HepG2 (cell line): Measurements from ENCODE around the gene PCIF1. TPM values are rescaled to one million over a fixed set of nuclear protein-coding genes. Genes with fewer than 3 reads are reported as not detected.

Experiments
- BORCS8-MEF2B ChIP-seq: sonication (generic); formaldehyde crosslinking; IDR thresholded peaks from 2 replicates; pipeline ENCODE4 v1.8.0; 2022; ENCODE audit warnings: mild to moderate bottlenecking, missing genetic modification reagents
- GATAD2A ChIP-seq: IDR thresholded peaks from 2 replicates; pipeline ENCODE4 v1.6.1; 2016
- KDM6A ChIP-seq: IDR thresholded peaks from 2 replicates; pipeline ENCODE4 v1.6.1; 2016; ENCODE audit warnings: low read depth
- MAFF ChIP-seq: IDR thresholded peaks from 2 replicates; pipeline ENCODE4 v1.6.1; 2011; ENCODE audit warnings: low read depth, low read length, improper control_type of control experiment
- NFE2L2 ChIP-seq: fragments of 150-350 bp; IDR thresholded peaks from 2 replicates; pipeline ENCODE4 v1.6.1; 2014; ENCODE audit warnings: low read length
- NR2F1 ChIP-seq, 2 experiments: fragments of 450-650 bp in 1 of 2; formaldehyde crosslinking in 1 of 2; IDR thresholded peaks; 2 replicates each; pipeline versions ENCODE4 v1.5.0 to v1.6.1; 2016 to 2020; ENCODE audit warnings: mild to moderate bottlenecking in 1 of 2, missing compliant biosample characterization in 1 of 2, missing genetic modification reagents in 1 of 2, moderate library complexity in 1 of 2
- PAX8 ChIP-seq: sonication (generic); formaldehyde crosslinking; IDR thresholded peaks from 2 replicates; pipeline ENCODE4 v1.8.0; 2022; ENCODE audit warnings: mild to moderate bottlenecking, missing genetic modification reagents, borderline replicate concordance
- RAD51 ChIP-seq: fragments of 450-650 bp; IDR thresholded peaks from 2 replicates; pipeline ENCODE4 v1.6.1; 2016; ENCODE audit warnings: borderline replicate concordance
- RFX1 ChIP-seq: fragments of 450-650 bp; IDR thresholded peaks from 2 replicates; pipeline ENCODE4 v1.6.1; 2017
- TMF1 ChIP-seq: sonication (generic); formaldehyde crosslinking; IDR thresholded peaks from 2 replicates; pipeline ENCODE4 v1.8.1; 2022; ENCODE audit warnings: low read depth, missing genetic modification reagents
- ZNF484 ChIP-seq: sonication (generic); formaldehyde crosslinking; IDR thresholded peaks from 2 replicates; pipeline ENCODE4 v1.5.1; 2020; ENCODE audit warnings: mild to moderate bottlenecking, low read depth, missing genetic modification reagents, borderline replicate concordance
- ZNF607 ChIP-seq: sonication (generic); formaldehyde crosslinking; IDR thresholded peaks from 2 replicates; pipeline ENCODE4 v1.5.1; 2020; ENCODE audit warnings: missing genetic modification reagents, mild to moderate bottlenecking, borderline replicate concordance
- ZNF660 ChIP-seq: sonication (generic); formaldehyde crosslinking; IDR thresholded peaks from 2 replicates; pipeline ENCODE4 v1.5.1; 2020; ENCODE audit warnings: mild to moderate bottlenecking, low read depth, missing genetic modification reagents, borderline replicate concordance
- ZNF841 ChIP-seq: sonication (generic); formaldehyde crosslinking; IDR thresholded peaks from 2 replicates; pipeline ENCODE4 v1.8.1; 2023; ENCODE audit warnings: missing genetic modification reagents, borderline replicate concordance
- polyA plus RNA-seq, 8 experiments: library from polyadenylated mRNA; depleted of rRNA in 3 of 8; stranded (reverse) in 7 of 8; unstranded in 1 of 8; fragments of >200 nt; fragmentation: Illumina TruSeq in 4 of 8; extraction: Trizol in 4 of 8; gene quantifications; 2 replicates each; pipeline versions ENCODE4 v1.2.1 to v1.2.3, GENCODE V29; 2011 to 2016; ENCODE audit warnings: low read depth in 4 of 8, missing spikeins in 1 of 8, mixed read lengths in 1 of 8; ENCODE audit not compliant: insufficient read depth in 1 of 8
- total RNA-seq, 5 experiments: library from RNA; depleted of rRNA; stranded (reverse); fragments of >200 nt; fragmentation: Illumina TruSeq; extraction: Trizol; gene quantifications; 2 replicates each; pipeline ENCODE4 v1.2.3, GENCODE V29; 2016; ENCODE audit warnings: low read depth in 1 of 5
- TF ChIP-seq, protein P1 (sequence below): IDR thresholded peaks from 2 replicates; pipeline ENCODE4 v1.6.1; 2018; ENCODE audit warnings: missing genetic modification reagents
- TF ChIP-seq, protein P2 (sequence below): sonication (generic); formaldehyde crosslinking; IDR thresholded peaks from 2 replicates; pipeline ENCODE4 v1.8.0; 2022; ENCODE audit warnings: mild to moderate bottlenecking, missing genetic modification reagents; ENCODE audit not compliant: insufficient replicate concordance
- TF ChIP-seq, protein P3 (sequence below): sonication (generic); formaldehyde crosslinking; IDR thresholded peaks from 2 replicates; pipeline ENCODE4 v1.5.0; 2020; ENCODE audit warnings: mild to moderate bottlenecking, missing genetic modification reagents, borderline replicate concordance
- TF ChIP-seq, protein P4 (sequence below): sonication (generic); formaldehyde crosslinking; IDR thresholded peaks from 2 replicates; pipeline ENCODE4 v1.9.0; 2021; ENCODE audit warnings: missing genetic modification reagents, borderline replicate concordance

The PCIF1 gene
- total and polyA plus RNA-seq, 2 of the 13 experiments (the other 11 are each of a cell fraction or from before 2014, with no cell fraction given), result 20.9 to 24.4 TPM

DNA sequence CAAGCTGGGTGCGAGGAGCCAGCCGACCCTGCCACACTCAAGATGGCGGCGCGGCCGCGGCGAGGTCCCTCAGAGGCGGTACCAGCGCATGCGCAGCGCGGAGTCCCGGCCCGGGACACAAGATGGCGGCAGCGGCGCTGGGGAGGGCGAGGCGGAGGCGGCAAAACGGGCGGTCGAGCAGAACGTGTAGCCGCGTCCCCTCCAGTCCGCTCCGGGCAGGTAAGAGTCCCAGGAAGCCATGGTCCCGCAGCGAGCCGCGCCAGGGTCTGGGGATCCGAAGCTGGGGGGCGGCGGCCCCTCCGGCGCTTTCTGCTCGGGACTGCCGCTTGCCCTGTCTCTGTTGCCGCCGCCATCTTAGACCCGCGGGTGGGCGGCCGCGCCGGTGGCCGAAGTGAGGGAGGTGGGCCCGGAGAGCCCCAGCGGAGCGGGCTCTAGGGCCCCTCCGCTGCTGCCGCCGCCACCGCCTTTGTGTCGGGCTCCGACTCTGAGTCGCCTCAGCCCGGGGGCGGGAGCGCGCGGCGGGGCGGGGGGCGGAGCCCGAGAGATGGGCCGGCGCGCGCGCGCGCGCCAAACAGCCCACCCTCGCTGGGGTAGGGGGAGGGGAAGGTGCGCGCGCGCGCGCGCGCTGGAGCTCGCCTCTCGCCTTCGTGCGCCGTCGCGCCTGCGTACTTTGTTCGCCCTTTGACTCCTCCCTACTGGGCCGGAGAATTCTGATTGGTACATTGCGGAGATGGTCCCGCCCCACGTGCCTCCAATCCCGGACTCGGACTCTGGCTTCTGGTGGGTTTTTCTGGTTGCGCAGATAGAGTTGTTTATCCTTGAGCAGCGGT, at the start of gene PCIF1 (continued):
- TF ChIP-seq, protein P1, sequence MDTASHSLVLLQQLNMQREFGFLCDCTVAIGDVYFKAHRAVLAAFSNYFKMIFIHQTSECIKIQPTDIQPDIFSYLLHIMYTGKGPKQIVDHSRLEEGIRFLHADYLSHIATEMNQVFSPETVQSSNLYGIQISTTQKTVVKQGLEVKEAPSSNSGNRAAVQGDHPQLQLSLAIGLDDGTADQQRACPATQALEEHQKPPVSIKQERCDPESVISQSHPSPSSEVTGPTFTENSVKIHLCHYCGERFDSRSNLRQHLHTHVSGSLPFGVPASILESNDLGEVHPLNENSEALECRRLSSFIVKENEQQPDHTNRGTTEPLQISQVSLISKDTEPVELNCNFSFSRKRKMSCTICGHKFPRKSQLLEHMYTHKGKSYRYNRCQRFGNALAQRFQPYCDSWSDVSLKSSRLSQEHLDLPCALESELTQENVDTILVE (CRISPR knock-in tag), result peak; percentile 80; the same call in 1 of the 2 replicates
- TF ChIP-seq ZNF660 (CRISPR knock-in tag), result peak; percentile 97; the same call in 1 of the 2 replicates
- no peak for TF ChIP-seq NFE2L2
- TF ChIP-seq, protein P2, sequence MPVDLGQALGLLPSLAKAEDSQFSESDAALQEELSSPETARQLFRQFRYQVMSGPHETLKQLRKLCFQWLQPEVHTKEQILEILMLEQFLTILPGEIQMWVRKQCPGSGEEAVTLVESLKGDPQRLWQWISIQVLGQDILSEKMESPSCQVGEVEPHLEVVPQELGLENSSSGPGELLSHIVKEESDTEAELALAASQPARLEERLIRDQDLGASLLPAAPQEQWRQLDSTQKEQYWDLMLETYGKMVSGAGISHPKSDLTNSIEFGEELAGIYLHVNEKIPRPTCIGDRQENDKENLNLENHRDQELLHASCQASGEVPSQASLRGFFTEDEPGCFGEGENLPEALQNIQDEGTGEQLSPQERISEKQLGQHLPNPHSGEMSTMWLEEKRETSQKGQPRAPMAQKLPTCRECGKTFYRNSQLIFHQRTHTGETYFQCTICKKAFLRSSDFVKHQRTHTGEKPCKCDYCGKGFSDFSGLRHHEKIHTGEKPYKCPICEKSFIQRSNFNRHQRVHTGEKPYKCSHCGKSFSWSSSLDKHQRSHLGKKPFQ (CRISPR knock-in tag), result peak; percentile 90
- TF ChIP-seq, protein P3, sequence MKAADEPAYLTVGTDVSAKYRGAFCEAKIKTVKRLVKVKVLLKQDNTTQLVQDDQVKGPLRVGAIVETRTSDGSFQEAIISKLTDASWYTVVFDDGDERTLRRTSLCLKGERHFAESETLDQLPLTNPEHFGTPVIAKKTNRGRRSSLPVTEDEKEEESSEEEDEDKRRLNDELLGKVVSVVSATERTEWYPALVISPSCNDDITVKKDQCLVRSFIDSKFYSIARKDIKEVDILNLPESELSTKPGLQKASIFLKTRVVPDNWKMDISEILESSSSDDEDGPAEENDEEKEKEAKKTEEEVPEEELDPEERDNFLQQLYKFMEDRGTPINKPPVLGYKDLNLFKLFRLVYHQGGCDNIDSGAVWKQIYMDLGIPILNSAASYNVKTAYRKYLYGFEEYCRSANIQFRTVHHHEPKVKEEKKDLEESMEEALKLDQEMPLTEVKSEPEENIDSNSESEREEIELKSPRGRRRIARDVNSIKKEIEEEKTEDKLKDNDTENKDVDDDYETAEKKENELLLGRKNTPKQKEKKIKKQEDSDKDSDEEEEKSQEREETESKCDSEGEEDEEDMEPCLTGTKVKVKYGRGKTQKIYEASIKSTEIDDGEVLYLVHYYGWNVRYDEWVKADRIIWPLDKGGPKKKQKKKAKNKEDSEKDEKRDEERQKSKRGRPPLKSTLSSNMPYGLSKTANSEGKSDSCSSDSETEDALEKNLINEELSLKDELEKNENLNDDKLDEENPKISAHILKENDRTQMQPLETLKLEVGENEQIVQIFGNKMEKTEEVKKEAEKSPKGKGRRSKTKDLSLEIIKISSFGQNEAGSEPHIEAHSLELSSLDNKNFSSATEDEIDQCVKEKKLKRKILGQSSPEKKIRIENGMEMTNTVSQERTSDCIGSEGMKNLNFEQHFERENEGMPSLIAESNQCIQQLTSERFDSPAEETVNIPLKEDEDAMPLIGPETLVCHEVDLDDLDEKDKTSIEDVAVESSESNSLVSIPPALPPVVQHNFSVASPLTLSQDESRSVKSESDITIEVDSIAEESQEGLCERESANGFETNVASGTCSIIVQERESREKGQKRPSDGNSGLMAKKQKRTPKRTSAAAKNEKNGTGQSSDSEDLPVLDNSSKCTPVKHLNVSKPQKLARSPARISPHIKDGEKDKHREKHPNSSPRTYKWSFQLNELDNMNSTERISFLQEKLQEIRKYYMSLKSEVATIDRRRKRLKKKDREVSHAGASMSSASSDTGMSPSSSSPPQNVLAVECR (CRISPR knock-in tag), result peak; percentile 70
- 0 out of 2 replicates have a peak, but pooled peaks have one; percentile 7 for TF ChIP-seq PAX8 (CRISPR knock-in tag)
- TF ChIP-seq GATAD2A, result no peak; the same call in 1 of the 2 replicates
- TF ChIP-seq MAFF, result no peak
- peak; percentile 94 for TF ChIP-seq ZNF607
- TF ChIP-seq BORCS8-MEF2B (CRISPR knock-in tag), result peak; percentile 79; the same call in 1 of the 2 replicates
- TF ChIP-seq KDM6A, result no peak
- no peak for TF ChIP-seq NR2F1 (CRISPR knock-in tag; IDR thresholded peaks at IDR 0.05)
- no peak for TF ChIP-seq ZNF484 (CRISPR knock-in tag)
- TF ChIP-seq RAD51, result peak; percentile 49; the same call in 1 of the 2 replicates
- peak; percentile 46; the same call in 1 of the 2 replicates for TF ChIP-seq RFX1
- TF ChIP-seq, protein P4, sequence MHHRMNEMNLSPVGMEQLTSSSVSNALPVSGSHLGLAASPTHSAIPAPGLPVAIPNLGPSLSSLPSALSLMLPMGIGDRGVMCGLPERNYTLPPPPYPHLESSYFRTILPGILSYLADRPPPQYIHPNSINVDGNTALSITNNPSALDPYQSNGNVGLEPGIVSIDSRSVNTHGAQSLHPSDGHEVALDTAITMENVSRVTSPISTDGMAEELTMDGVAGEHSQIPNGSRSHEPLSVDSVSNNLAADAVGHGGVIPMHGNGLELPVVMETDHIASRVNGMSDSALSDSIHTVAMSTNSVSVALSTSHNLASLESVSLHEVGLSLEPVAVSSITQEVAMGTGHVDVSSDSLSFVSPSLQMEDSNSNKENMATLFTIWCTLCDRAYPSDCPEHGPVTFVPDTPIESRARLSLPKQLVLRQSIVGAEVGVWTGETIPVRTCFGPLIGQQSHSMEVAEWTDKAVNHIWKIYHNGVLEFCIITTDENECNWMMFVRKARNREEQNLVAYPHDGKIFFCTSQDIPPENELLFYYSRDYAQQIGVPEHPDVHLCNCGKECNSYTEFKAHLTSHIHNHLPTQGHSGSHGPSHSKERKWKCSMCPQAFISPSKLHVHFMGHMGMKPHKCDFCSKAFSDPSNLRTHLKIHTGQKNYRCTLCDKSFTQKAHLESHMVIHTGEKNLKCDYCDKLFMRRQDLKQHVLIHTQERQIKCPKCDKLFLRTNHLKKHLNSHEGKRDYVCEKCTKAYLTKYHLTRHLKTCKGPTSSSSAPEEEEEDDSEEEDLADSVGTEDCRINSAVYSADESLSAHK, result peak; percentile 47; the same call in 1 of the 2 replicates
- TF ChIP-seq TMF1 (CRISPR knock-in tag), result peak; percentile 89
- TF ChIP-seq ZNF841 (CRISPR knock-in tag), result no peak
